HCT116 (cell line): ENCODE results near the gene GNB4. TPM values are rescaled to one million over a fixed set of nuclear protein-coding genes. Genes with fewer than 3 reads are reported as not detected.

Experiments used
- ATAC-seq: fragments of 200-7000 bp; cut with Tn5 transposase; 2 replicates; pipeline ENCODE4 v1.9.1; 2020; ENCODE audit warnings: mild to moderate bottlenecking, moderate library complexity
- BruUV-seq: library from RNA; stranded (reverse); fragments of 400-500 nt; replicated peaks from 2 replicates; lab custom pipeline; 2021; lab: Mats Ljungman, UMichigan
- CTCF ChIA-PET: fragments of 300-600 bp; sonication (Branson Sonifier 250); formaldehyde crosslinking; loops from one replicate; lab custom pipeline; 2021; ENCODE audit warnings: antibody characterized with exemption; lab: Charles Lee
- POLR2A ChIA-PET: fragments of 300-600, 350-600 bp; sonication (Branson Sonifier 250); formaldehyde crosslinking; loops from one replicate; lab custom pipeline; 2021; ENCODE audit warnings: antibody characterized with exemption; lab: Charles Lee
- RAD21 ChIA-PET, 2 experiments: fragments of 300-600 bp; sonication (Branson Sonifier 250); formaldehyde crosslinking; loops; one replicate each; lab custom pipeline; 2023; ENCODE audit warnings: low total read pairs in 2 of 2; ENCODE audit not compliant: uncharacterized antibody in 2 of 2, unreplicated experiment in 2 of 2, low non-redundant PET in 1 of 2; lab: Charles Lee
- DNase-seq: peaks from one replicate; pipeline ENCODE4 v3.0.0-alpha.2; 2010; ENCODE audit warnings: low read depth, low spot score
- H2AFZ ChIP-seq: fragments of 200-600 bp; shearing (Covaris generic), sonication (generic); 2 replicates; pipeline ENCODE4 v1.6.1; 2017; ENCODE audit warnings: low read depth, mixed run types, mixed read lengths, antibody characterized with exemption, low read length; ENCODE audit not compliant: poor library complexity, severe bottlenecking
- H3K27ac ChIP-seq: 2 replicates; pipeline ENCODE4 v1.5.1; 2012; ENCODE audit warnings: low read depth, low read length
- H3K27me3 ChIP-seq: fragments of 200-600 bp; sonication (generic); 2 replicates; pipeline ENCODE4 v1.6.1; 2016; ENCODE audit warnings: mixed run types, low read length, mixed read lengths; ENCODE audit not compliant: insufficient read depth
- H3K36me3 ChIP-seq, 2 experiments: fragments of 200-500 bp in 1 of 2; fragments of 200-600 bp in 1 of 2; sonication (Bioruptor generic) in 1 of 2; sonication (generic) in 1 of 2; 2 replicates each; pipeline versions ENCODE4 v1.5.1 to v1.6.1; 2014 to 2016; ENCODE audit warnings: low read length in 2 of 2, inconsistent platforms in 1 of 2, mixed read lengths in 1 of 2, mixed run types in 1 of 2; ENCODE audit not compliant: insufficient read depth in 2 of 2, control insufficient read depth in 1 of 2
- H3K4me1 ChIP-seq, 2 experiments: fragments of 200-600 bp in 1 of 2; sonication (generic) in 1 of 2; 2 replicates each; pipeline versions ENCODE4 v1.5.1 to v1.6.1; 2012 to 2017; ENCODE audit warnings: low read length in 2 of 2, inconsistent platforms in 1 of 2, mild to moderate bottlenecking in 1 of 2, mixed read lengths in 1 of 2, mixed run types in 1 of 2, moderate library complexity in 1 of 2; ENCODE audit not compliant: insufficient read depth in 2 of 2, control insufficient read depth in 1 of 2
- H3K4me2 ChIP-seq: fragments of 200-600 bp; sonication (generic); 2 replicates; pipeline ENCODE4 v1.6.1; 2017; ENCODE audit warnings: mixed run types, low read length, mixed read lengths
- H3K4me3 ChIP-seq, 2 experiments: fragments of 200-600 bp in 1 of 2; sonication (generic) in 1 of 2; replicated peaks in 1 of 2; 2 replicates each; pipeline ENCODE4 v1.5.1; 2011 to 2016; ENCODE audit warnings: low read length in 2 of 2, control low read depth in 1 of 2, low read depth in 1 of 2, mild to moderate bottlenecking in 1 of 2, mixed read lengths in 1 of 2, mixed run types in 1 of 2
- H3K79me2 ChIP-seq: fragments of 200-600 bp; sonication (generic); 2 replicates; pipeline ENCODE4 v1.6.1; 2017; ENCODE audit warnings: mild to moderate bottlenecking, mixed run types, low read length, moderate library complexity, mixed read lengths; ENCODE audit not compliant: insufficient read depth
- H3K9ac ChIP-seq: fragments of 200-600 bp; sonication (generic); 2 replicates; pipeline ENCODE4 v1.6.1; 2016; ENCODE audit warnings: low read length, mixed read lengths
- H3K9me2 ChIP-seq: fragments of 200-600 bp; sonication (generic), shearing (Covaris generic); 2 replicates; pipeline ENCODE4 v1.6.1; 2017; ENCODE audit warnings: mixed run types, mild to moderate bottlenecking, moderate library complexity; ENCODE audit not compliant: insufficient read depth
- H3K9me3 ChIP-seq, 2 experiments: fragments of 200-500 bp in 1 of 2; fragments of 200-600 bp in 1 of 2; sonication (Bioruptor generic) in 1 of 2; sonication (generic) in 1 of 2; 2 replicates each; pipeline ENCODE4 v1.6.1; 2014 to 2017; ENCODE audit warnings: low read length in 2 of 2, mixed read lengths in 2 of 2, inconsistent platforms in 1 of 2, low read depth in 1 of 2, mild to moderate bottlenecking in 1 of 2, mixed run types in 1 of 2, moderate library complexity in 1 of 2; ENCODE audit not compliant: control insufficient read depth in 1 of 2, insufficient read depth in 1 of 2
- H4K20me1 ChIP-seq: fragments of 200-600 bp; sonication (generic), shearing (Covaris generic); 2 replicates; pipeline ENCODE4 v1.6.1; 2017; ENCODE audit warnings: mixed run types, mild to moderate bottlenecking, moderate library complexity; ENCODE audit not compliant: insufficient read depth
- CEBPB ChIP-seq: IDR thresholded peaks from 2 replicates; pipeline ENCODE4 v1.6.1; 2012; ENCODE audit warnings: low read depth
- EGR1 ChIP-seq: IDR thresholded peaks from 2 replicates; pipeline ENCODE4 v1.6.1; 2012; ENCODE audit warnings: low read depth
- EZH2 ChIP-seq: fragments of 200-600 bp; sonication (generic); IDR thresholded peaks from 2 replicates; pipeline ENCODE4 v1.6.1; 2017; ENCODE audit warnings: antibody characterized with exemption, mixed run types
- EZH2phosphoT487 ChIP-seq: fragments of 200-600 bp; IDR thresholded peaks from 2 replicates; pipeline ENCODE4 v1.6.1; 2018; ENCODE audit warnings: antibody characterized with exemption, borderline replicate concordance
- FOSL1 ChIP-seq: IDR thresholded peaks from 2 replicates; pipeline ENCODE4 v1.6.1; 2012; ENCODE audit warnings: low read depth
- POLR2A ChIP-seq: IDR thresholded peaks from 2 replicates; pipeline ENCODE4 v1.7.0; 2011; ENCODE audit warnings: borderline replicate concordance; ENCODE audit not compliant: insufficient read depth, insufficient read length; ENCODE audit errors: extremely low read depth
- RAD21 ChIP-seq: IDR thresholded peaks from 2 replicates; pipeline ENCODE4 v1.6.1; 2012; ENCODE audit warnings: low read depth, mild to moderate bottlenecking
- SP1 ChIP-seq: IDR thresholded peaks from 2 replicates; pipeline ENCODE4 v1.6.1; 2012; ENCODE audit warnings: low read depth
- SRF ChIP-seq: IDR thresholded peaks from 2 replicates; pipeline ENCODE4 v1.6.1; 2012; ENCODE audit warnings: low read depth
- YY1 ChIP-seq: IDR thresholded peaks from 2 replicates; pipeline ENCODE4 v1.6.1; 2011; ENCODE audit warnings: low read length, low read depth, moderate library complexity, mild to moderate bottlenecking; ENCODE audit not compliant: insufficient replicate concordance; ENCODE audit errors: extremely low read depth
- ZBTB33 ChIP-seq: IDR thresholded peaks from 2 replicates; pipeline ENCODE4 v1.6.1; 2011; ENCODE audit warnings: mild to moderate bottlenecking, low read length, moderate library complexity; ENCODE audit not compliant: insufficient replicate concordance; ENCODE audit errors: extremely low read depth
- ZFX ChIP-seq: fragments of 450-650 bp; IDR thresholded peaks from 2 replicates; pipeline ENCODE4 v1.6.1; 2017
- intact Hi-C: fragments of 100-400 bp; cut with micrococcal nuclease; formaldehyde crosslinking; loops from 2 replicates; pipeline ENCODE4 v1.10.0; 2022
- total RNA-seq: library from RNA; stranded (reverse); gene quantifications from one replicate; pipeline ENCODE4 v1.2.1, GENCODE V29; 2021; ENCODE audit not compliant: unreplicated experiment
- TF ChIP-seq, protein P1 (sequence below): IDR thresholded peaks from 2 replicates; pipeline ENCODE4 v1.6.1; 2012

Gene GNB4
- total RNA-seq, 1 experiment from 2014 or later, result 0.10 TPM

- H3K9me2 ChIP-seq, result no peaks in the 10 kb centered on the region
- ATAC-seq (no peak), DNase-seq (no peak)
- H3K4me1 ChIP-seq, result no peaks in the 10 kb centered on the region
- H3K4me3 ChIP-seq, result no peak overlapping the region
- ChIA-PET CTCF (no interaction called here), POLR2A (no interaction called here), RAD21 (no interaction called here)
- H3K9me3 ChIP-seq, result no peaks in the 10 kb centered on the region
- H3K79me2 ChIP-seq, result no peaks in the 10 kb centered on the region
- TF ChIP-seq, protein P1, sequence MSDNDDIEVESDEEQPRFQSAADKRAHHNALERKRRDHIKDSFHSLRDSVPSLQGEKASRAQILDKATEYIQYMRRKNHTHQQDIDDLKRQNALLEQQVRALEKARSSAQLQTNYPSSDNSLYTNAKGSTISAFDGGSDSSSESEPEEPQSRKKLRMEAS, result no peak
- TF ChIP-seq EGR1, result no peak
- TF ChIP-seq SRF, result no peak
- no peak for TF ChIP-seq POLR2A
- no peak for TF ChIP-seq ZBTB33
- TF ChIP-seq ZFX, result no peak
- TF ChIP-seq SP1, result no peak
- no peak for TF ChIP-seq EZH2
- no peak overlapping the region for H3K4me2 ChIP-seq
- H4K20me1 ChIP-seq, result no peaks in the 10 kb centered on the region
- H2AFZ ChIP-seq, result no peak overlapping the region
- intact Hi-C loops, result no loop called here
- no TSS peak for BruUV-seq
- peaks cover 11 to 18% of the 10 kb centered on the region in 2 experiments; a peak in 3 of 4 replicates for H3K36me3 ChIP-seq
- no peaks in the 10 kb centered on the region for H3K27me3 ChIP-seq
- H3K27ac ChIP-seq, result no peak overlapping the region
- no peak overlapping the region for H3K9ac ChIP-seq
Observed at GRCh38 chr3:179391906-179392305, 59.4 kb downstream of the GNB4 start.

- Histone ChIP-seq H3K27ac (no peak overlapping the region), H3K9me2 (no peaks in the 10 kb centered on the region), H3K4me1 (no peaks in the 10 kb centered on the region), H3K36me3 (peaks cover 3 to 18% of the 10 kb centered on the region in 2 experiments; a peak in 3 of 4 replicates), H3K27me3 (no peaks in the 10 kb centered on the region), H3K4me3 (no peak overlapping the region), H4K20me1 (no peaks in the 10 kb centered on the region), H3K4me2 (no peak overlapping the region), H3K79me2 (no peaks in the 10 kb centered on the region), H3K9me3 (no peaks in the 10 kb centered on the region), H2AFZ (no peak overlapping the region), H3K9ac (no peak overlapping the region)
- ChIA-PET CTCF (no interaction called here), POLR2A (no interaction called here), RAD21 (no interaction called here)
- intact Hi-C loops, result no loop called here
- TF ChIP-seq EZH2 (no peak), ZBTB33 (no peak), RAD21 (no peak), FOSL1 (no peak), SRF (no peak), ZFX (no peak), SP1 (no peak), EZH2phosphoT487 (no peak), POLR2A (no peak), CEBPB (no peak), YY1 (no peak)
- ATAC-seq, result no peak
- no peak for DNase-seq
- BruUV-seq, result no TSS peak
Observed at GRCh38 chr3:179376474-179376873, 74.8 kb downstream of the GNB4 start.
